ENCODE measurements around the gene FBXO5.
"Not testable (repeated sequence)": the region's sequence is repeated elsewhere in the genome, so short reads cannot be mapped to it uniquely, and the experiment has no call there.

FBXO5 gene

DNA sequence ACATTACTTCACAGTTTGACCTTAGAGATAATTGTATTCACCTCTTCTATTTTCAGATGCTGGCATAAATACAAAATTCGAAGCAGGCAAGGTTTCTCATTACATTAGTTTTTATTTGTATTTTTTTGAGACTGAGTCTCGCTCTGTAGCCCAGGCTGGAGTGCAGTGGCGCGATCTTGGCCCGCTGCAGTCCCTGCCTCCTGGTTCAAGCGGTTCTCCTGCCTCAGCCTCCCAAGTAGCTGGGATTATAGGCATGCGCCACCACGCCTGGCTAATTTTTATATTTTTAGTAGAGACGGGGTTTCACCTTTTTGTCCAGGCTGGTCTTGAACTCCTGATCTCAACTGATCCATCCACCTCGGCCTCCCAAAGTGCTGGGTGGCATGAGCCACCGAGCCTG lies 2.5 kb upstream of the FBXO5 start:
- DNase-seq: not testable (repeated sequence)

DNA sequence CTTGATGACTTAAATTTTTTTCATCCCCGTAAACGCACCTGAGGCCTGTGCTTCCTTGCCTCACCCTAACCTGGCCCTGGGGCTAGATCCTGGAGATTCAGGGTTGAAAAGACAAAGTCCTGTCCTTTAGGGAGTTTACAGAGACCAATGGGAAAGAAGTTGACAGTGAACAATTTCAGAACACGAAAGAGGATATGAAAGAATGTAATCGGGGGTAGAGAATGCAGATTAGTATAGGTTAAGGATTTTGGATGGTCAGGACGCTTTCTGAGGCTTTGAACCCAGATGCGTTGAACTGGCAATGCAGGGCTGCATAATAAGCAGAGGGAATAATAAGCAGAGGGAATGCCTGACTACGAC lies 1.7 kb upstream of the FBXO5 start:
- no peak for DNase-seq

DNA sequence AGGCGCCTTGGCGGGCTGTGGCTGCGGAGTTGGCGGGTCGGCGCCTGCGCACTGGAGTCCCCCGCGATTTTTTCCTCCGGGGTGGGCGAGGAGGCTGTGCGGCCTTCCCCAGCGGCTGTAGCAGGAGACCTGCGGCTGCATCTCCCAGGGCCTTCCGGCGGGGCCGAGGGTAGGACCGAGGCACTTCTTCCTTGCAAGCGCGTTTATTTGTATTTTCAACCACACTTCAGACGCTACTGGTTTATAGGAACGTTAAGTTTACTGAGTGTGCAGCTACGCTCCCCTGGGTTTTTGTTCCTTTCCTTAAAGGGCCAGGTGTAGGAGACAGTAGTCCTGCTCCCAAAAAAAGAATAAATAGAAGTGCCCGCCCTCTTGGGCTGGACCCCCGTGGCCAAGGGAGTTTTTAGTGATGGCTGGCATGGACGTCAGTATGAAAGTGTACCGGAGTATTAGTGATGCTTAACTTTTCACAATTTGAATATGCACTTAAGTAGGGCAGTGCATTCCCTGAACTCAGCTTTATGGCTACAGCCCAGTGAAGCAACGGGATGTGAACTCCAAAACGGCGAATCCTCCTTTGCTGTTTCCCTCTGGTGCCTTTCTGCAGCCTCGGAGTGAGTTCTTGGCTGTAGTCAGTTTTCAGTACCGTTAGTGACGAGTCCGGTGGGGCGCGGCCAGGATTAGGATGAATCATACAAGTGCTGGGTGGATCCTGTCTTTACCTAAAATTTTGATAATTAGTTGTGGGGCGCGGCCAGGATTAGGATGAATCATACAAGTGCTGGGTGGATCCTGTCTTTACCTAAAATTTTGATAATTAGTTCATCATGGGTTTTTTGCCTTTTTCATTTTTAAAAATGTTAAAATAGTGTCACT lies 1.0 kb upstream of the FBXO5 start:
- peak; percentile 68 for DNase-seq

DNA sequence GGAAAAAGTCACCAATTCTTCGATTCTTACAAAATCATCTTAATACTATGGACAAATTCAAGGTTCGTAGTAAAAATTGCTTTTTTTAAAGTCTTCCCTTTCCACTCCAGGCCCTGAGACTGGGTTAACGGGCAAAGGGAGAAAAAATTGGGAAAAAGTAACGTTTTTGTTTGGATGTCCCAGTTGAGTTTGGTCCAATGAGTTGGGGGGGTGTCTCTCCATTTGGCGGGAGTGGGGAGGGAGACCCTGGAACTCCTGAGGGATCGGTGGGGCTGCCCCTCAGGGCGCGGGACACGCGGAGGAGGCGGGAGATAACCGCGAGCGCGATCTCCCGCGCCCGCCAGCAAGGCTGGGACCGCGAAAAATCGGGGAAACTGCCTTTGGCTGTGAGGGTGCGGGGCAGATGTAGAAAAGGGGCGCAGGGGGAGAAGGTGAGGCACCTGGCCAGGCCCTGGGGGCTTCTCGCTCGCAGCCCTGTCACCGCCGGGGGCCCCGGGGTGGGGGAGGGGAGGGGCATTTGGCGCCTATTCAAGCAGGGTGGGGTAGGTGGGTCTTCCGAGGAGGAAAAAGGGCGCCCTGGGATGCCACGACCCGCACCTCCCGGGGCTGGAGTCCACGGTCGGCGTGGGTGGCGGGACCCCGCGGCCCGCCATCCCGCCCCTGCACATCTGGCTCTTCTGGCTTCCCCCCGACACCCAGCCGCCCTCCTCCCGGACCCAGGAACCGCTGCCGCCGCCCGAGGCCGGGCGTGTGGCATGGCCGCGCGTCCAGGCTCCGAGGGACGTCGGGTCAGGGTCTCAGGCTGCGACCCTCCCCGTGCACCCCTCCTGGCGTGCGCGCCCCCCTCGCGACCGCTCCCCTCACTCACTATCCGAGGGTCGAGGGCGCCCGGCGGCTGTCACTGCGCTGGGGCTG lies 595 bp downstream of the FBXO5 start:
- DNase-seq: no peak

DNA sequence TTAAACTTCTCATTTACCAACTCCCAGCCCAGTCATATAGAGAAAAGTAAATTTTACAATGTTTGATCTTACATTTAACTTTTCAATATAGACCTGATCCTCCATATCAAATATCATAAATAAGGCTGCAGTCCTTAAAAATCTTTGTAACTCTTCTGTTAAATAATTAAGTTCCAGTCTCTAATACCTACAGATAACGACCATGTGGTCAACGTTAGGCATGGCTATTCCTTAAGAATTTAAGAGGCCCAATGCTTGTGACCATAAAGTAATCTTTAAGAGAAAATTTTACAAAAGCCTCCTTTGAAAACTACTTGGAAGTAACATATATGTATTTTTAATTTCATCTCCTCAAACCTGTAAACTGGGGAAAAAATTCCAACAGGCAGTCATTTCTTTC lies 1.6 kb downstream of the FBXO5 start:
- no peak for DNase-seq

DNA sequence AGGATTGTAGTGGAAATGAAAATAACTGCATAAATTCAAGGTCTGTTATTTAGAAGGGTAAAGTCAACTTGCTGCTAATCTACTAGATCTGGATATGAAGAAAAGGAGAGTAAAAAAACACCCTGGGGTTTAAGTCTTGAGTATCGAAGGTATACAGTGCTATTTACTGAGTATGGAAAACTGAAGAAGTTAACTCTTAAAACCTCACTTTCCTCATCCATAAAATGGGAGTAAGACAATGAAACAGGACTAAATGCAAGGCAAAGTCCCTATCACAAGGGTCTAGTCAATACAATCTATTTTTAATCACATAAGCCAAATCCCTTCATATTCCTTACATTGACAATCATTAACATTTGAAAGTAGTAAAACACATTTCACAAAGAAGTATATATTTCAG lies 2.2 kb downstream of the FBXO5 start:
- DNase-seq: no peak

DNA sequence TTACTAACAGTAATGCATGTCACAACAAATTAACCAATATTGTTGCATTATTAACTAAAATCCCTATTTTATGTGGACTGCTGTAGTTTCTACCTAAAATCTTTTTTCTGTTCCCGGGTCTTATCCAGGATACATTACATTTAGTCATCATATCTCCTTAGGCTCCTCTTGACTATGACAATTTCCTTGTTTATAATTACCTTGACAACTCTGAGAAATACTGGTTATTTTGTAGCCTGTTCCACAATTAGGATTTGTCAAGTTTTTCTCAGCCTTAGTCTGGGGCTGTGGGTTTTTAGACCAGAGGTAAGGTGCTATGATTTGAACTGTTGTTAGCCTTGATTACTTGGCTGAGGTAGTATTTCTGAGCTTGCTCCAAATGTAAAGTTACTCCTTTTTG lies 3.7 kb downstream of the FBXO5 start:
- DNase-seq: no peak

DNA sequence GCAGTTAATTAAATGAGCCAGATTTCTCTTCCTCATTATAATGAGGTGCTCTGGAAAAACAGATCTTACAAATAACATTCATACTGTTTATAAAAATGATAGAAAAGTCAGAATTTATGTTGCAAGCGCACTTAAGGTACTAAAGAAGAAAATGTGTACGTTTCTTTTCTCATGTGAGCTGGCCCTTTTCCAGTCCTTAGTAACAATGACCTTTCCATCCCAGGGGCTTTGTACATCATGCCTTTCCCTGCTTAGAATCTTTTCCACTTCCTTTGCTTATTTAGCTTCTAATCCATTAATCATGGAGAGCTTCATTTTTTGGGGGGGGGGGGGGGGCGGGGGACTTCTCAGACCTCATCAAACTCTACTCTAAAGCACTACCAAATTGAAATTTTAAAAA lies 4.8 kb downstream of the FBXO5 start:
- no peak for DNase-seq

DNA sequence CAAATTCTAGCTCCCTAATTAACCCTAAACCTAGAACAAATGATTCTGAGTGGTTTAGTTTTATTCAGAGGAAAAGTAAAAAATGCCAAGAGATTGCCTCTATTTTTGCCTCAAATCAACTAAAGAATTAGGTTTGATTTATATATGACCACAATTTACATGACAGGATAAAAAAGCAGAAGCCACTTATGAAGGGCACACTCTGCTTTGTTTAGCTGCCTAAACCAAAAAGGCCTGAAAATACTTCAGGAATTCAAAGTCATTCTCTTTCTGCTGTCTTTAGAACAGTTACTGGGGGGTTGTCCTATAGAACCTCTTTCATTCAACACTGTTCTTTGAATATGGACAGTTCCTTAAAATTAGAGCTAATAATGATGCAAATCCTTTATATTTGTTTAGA lies 5.3 kb downstream of the FBXO5 start:
- peak in 1 of 2 experiments; percentile 7 for DNase-seq

DNA sequence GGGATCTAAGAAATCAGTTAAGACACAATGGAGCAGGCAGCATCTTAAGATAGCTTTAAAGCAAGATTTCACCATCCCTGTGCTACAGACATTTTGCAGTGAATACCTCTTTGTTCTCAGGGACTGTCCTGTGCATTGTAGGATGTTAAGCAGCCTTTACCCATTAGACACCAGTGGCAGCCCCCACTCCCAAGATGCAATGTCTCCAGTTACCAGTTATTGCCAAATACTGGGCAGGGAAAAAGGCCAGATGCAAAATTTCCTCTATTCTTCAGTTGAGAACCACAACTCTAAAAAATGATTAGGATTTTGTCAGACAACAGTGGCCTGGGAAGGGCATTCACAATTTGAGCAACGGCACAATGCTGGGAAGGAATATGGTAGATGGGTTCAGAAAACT lies 6.1 kb downstream of the FBXO5 start:
- DNase-seq: peak in 1 of 2 experiments; percentile 18

DNA sequence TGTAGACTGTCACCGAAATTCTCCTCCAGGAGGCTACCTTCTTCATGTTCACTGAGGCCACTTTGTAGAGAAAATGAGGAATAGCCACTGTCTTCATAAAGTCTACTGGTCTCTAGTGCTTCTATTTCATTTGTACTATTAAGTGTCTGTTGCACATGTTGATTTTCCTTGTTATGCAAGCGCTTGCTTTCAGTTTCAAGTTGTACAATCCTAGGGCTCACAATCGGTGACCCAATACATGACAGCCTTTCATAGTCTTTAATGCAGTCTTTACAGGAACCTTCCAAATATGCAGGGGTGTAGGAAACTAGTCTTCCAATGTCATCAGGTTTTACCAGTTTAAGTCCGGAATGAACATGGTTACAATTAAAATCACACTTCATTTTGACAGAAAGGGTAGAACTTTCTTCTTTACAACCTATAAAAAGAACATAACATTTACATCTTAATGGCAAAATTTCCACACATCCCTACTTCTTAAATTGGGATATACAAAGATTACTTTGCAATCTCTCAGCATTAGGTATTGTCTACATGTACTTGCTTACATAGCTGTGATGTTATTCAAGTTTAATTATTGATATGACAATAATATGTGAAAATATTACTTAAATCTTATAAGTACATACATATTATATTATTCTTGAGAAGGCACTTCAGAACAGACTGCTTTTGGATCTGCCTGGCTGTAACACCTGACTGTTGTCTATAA lies 7.5 kb downstream of the FBXO5 start:
- DNase-seq: peak in 1 of 2 experiments; percentile 14

DNA sequence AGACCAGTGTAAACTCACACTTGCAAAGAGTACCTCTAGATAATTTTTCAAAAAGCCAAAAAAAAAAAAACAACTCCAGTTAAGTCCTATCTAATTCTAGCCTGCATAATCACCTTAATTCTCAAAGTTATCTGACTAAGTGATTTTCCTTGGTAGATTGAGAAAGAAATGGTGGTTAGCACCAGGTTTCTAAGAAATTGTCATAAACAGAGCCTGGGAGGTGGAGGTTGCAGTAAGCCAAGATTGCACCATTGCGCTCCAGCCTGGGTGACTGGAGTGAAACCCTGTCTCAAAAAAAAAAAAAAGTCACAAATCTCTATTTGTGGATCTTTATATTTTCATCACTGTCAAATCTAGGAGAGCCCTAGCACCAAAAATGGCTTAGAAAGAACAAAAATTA lies 8.9 kb downstream of the FBXO5 start:
- DNase-seq: no peak

DNA sequence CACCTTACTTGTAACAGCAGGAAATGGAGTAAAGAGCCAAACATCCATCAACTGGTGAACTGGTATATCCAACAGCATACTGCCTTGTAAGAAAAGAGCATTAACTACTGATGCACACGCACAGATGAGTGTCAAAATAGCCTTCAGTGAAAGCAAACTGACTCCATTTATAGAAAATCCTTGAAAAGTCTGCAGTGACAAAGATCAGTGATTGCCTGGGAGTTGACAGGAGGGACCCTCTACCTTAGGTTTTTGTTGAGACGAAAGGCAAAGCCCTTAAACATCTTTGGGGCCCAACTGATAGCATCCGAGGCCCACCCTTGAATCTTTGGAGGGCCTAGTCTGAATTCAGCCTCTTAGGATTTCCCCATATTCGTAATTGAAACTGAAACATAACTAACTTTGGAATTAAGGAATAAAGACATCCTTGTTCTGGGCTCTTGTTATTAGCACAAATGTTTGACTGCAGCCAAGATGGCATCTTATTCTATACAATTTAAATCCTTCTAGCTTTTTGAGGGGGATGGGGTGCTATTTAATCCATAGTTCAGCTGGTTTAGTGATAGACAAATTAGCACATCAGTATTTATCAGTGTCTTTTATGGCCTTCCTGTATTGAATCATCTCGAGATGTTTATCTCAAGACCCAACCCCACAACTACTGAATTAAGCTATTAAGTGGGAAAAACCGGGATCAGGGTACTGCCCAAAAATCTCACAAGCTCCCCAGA lies 13.0 kb downstream of the FBXO5 start:
- no peak for DNase-seq

DNA sequence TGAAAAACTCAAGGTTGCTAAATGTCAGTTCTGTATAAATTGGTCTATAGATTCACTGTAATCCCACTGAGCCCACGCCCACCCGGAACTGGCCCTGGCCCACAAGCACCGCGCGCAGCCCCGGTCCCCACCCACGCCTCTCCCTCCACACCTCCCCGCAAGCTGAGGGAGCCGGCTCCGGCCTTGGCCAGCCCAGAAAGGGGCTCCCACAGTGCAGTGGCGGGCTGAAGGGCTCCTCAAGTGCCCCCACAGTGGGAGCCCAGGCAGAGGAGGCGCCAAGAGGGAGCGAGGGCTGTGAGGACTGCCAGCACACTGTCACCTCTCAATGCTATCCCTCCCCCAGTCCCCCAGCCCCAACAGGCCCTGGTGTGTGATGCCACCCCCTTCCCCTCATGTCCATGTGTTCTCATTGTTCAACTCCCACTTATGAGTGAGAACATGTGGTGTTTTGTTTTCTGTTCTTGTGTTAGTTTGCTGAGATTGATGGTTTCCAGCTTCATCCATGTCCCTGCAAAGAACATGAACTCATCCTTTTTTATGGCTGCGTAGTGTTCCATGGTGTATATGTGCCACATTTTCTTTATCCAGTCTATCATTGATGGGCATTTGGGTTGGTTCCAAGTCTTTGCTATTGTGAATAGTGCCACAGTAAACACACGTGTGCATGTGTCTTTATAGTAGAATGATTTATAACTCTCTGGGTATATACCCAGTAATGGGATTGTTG lies 16.5 kb downstream of the FBXO5 start:
- not testable (repeated sequence) for DNase-seq

DNA sequence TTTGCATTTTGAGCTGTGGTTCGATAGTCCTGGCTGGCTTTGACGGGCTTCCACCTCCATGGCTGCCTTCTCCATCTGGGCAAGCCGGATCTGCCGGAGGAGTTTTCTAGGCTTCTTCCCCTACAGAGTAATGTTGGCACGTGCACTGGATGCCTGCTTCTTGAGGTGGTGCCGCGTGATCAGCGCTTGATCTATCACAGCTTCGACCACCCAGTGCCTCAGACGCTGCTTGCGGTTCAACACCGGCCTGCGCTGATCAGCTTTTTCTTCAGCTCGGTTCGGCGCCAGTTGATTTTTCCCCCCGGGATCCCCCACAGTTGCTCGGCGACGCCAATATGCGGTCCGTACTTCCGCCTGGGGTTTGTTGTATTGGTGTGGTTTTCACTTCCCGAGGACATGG lies 23.5 kb downstream of the FBXO5 start:
- peak in 1 of 2 experiments; percentile 24 for DNase-seq

DNA sequence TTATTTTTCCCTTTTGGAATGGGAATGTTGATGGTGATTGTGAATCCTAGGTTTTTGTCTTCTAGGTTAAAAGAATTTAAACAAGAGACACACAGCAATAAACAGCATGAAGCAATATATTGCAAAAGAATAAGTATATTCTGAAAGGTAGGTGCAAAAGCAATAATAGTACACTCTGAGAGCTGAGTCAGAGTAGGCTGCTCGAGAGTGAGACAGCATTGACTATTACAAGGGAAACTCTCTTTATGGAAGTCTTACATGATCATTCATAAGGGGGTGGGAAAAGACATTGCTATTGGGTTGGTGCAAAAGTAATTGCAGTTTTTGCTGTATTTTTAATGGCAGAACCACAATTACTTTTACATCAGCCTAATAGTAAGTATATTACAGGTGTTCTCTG lies 25.0 kb downstream of the FBXO5 start:
- no peak for DNase-seq

DNA sequence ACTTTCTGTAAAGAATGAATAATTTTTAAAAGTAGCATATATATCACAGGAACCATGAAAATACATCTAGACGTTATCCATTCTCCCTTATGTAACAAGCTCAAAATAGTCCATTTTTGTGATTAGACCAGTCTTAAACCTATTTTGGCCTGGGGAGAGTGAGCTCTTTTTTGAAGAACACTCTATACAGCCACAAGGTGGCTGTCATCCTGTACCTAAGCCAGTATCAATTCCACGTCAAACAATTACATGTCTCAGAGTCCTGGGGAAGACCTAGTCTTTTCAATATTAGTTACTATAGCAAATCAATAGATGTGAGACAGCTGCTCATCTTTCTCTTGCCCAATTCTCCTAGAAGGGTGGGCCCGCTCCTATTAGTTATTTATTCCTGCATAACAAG lies 28.4 kb downstream of the FBXO5 start:
- DNase-seq: peak in 1 of 2 experiments; percentile 7

DNA sequence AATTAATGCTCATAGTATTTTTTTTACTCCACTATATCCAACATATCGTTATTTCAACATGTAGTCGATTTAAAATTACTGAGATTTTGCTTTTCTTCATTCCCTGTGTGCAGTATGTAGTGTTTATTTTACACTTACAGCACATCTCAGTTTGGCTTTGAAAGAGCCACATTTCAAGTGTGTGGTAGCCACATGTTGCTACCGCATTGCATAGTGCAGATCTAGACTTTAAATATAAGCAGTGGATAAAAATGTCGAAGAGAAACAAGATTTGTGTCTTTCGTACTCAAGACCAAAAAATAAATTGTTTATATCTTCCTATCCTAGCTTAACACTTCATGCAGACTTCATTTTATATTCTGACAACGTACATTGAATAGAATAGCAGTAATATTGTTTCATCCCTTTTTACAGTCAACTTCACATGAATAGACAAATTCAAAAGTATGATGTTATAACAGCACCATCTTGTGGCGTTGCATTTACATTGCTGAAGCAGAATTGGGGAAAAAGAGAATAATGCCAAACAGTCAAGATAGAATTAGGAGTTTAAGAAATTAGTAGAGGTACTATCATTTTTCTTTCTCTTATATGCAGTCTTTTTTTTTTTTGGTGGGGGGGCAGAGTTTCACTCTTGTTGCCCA lies 29.9 kb downstream of the FBXO5 start:
- peak; percentile 56 to 67 for DNase-seq

DNA sequence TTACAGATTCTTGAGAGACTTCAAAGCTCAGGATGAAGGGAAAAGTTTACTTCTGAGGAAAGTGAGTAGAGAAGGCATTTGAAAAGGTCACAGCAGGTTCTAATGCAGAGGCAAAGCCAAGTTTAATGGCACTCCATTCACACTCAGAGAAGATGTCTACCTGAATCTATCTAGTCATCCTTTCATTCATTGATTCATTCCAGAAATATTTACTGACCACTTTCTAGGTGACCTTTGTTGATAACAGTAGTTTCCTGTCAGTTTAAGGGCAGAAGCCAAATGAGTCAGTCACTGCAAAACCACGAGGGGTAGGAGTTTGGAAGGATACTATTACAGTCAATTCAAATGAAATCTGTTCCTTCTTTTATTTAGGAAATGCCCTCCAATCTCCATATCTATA lies 30.8 kb downstream of the FBXO5 start:
- no peak for DNase-seq

DNA sequence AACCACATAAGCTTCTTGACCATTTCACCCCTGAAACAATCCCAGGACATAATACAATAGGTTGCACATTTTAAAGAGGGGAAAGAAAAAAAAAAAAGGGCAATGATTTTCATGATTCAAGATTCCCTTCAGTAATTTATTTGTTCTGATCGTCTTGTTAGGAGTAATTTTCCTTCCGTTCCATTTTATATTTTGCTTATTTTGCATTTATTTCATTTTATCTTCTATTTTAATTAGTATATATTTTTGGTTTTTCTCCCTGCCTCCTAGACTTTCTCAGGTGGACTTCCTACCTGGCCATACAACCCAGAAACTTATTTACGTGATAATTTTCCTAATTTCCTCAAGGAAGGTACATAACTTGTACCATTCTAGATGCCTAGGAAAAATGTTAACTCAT lies 32.6 kb downstream of the FBXO5 start:
- DNase-seq: no peak

DNA sequence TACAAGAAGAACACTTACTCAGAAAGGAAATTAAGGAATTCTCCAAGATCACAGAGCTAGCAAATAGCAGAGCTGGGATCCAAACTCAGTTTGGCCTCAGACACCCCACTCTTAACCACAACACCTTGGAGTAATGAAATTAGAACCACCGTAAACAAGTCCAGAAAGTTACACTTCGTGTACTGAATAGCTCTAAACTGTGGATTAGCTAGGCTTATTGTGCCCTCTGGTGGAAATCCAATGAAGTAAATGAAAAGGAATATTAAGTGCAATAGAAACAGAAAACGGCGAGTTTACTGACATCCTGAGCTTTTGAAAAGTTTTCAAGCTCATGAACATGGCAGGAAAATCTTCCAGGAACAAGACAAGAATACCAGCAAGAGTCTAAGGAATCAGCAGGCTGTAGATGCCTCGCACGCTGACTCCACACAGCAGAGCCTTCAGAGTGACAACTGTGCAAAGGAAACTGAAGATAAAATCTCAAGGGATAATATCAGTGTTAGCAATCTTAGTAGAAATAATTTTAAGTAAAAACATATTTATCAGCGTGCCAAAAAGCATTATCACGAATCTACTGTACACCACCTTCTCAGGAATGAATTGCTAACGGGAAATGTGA lies 34.6 kb downstream of the FBXO5 start:
- DNase-seq: peak; percentile 40 to 72

All from Kasumi-1 (cell line).